DMS53 treated with DMSO at 0.1 percent for 48 hours (cell line): Measurements from ENCODE around the gene ABCA6.
A peak's percentile ranks its signal among the peaks of the same experiment; 100 is the strongest.
"Not testable (repeated sequence)": the region's sequence is repeated elsewhere in the genome, so short reads cannot be mapped to it uniquely, and the experiment has no call there.

Experiments
- DNase-seq: peaks from one replicate; lab custom pipeline; 2025; ENCODE audit not compliant: unreplicated experiment; lab: John Stamatoyannopoulos, UW

Gene ABCA6, protein sequence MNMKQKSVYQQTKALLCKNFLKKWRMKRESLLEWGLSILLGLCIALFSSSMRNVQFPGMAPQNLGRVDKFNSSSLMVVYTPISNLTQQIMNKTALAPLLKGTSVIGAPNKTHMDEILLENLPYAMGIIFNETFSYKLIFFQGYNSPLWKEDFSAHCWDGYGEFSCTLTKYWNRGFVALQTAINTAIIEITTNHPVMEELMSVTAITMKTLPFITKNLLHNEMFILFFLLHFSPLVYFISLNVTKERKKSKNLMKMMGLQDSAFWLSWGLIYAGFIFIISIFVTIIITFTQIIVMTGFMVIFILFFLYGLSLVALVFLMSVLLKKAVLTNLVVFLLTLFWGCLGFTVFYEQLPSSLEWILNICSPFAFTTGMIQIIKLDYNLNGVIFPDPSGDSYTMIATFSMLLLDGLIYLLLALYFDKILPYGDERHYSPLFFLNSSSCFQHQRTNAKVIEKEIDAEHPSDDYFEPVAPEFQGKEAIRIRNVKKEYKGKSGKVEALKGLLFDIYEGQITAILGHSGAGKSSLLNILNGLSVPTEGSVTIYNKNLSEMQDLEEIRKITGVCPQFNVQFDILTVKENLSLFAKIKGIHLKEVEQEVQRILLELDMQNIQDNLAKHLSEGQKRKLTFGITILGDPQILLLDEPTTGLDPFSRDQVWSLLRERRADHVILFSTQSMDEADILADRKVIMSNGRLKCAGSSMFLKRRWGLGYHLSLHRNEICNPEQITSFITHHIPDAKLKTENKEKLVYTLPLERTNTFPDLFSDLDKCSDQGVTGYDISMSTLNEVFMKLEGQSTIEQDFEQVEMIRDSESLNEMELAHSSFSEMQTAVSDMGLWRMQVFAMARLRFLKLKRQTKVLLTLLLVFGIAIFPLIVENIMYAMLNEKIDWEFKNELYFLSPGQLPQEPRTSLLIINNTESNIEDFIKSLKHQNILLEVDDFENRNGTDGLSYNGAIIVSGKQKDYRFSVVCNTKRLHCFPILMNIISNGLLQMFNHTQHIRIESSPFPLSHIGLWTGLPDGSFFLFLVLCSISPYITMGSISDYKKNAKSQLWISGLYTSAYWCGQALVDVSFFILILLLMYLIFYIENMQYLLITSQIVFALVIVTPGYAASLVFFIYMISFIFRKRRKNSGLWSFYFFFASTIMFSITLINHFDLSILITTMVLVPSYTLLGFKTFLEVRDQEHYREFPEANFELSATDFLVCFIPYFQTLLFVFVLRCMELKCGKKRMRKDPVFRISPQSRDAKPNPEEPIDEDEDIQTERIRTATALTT (N-terminal part only)

DNA sequence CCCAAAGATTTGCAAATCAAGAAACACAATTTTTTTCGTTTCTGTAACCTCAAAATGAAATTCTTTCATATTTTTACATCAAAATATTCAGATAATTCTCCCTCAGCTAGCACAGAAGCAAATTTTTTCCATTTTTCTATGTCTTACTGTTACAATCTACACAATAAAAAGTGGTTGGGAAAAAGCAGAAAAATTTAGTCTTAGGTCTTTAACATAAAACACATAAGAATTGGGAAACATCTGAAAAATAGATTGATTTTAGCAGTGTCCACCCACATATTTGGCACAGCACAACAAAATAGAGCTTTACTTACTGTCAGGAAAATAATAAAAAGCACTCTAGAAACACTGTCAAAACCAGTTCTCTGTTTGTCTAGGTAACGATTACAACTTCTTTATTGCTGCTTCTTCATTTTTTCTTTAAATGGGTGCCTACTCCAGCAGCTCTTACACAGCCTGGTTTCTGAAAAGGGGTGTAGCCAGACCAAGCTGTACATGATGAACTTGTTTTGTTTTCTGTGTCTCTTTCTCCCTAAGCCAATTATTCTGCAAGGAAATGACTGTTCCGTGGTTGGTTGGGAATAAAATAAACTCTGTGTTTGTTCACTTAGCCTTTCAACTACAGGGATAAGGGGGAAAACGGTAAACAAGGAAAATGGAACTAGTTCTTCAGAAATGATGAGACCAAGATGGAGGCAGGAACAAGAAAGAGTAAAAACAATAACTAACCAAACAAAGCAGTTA lies at the start of gene ABCA6:
Gene ABCA6 (minus strand): TSS at position 465 of the 744 bp plus-strand sequence. CDS start 1,192 bp downstream, outside the sequence.
- DNase-seq: no peak

DNA sequence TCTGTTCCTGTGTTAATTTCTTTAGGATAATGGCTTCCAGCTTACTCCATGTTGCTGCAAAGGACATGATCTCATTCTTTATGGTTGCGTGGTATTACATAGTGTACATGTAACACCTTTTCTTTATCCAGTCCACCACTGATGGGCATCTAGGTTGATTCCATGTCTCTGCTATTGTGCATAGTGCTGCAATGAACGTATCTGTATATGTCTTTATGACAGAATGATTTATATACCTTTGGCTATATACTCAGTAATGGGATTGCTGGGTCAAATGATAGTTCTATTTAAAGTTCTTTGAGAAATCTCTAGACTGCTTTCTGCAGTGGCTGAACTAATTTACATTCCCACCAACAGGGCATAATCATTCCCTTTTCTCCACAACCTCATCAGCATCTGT lies 47.1 kb upstream of the ABCA6 start:
- no peak for DNase-seq

DNA sequence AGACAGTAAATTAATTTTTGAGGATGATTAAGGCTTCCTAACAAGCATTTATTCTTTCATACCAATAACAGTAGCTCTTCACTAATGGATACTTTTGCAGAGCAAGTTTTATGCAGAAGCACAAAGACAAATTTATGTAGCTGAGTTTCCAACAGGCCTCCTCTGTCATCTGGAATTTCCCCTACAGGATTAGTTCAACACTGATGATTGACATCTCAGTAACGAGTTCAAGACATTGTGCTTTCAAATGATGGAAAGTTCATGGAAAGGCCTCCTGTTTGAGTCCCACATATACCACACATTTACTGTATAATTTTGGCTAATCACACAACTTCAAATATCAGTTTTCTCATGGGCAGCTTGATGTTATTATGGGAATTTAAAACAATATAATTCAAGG lies 46.4 kb upstream of the ABCA6 start:
- DNase-seq: no peak

DNA sequence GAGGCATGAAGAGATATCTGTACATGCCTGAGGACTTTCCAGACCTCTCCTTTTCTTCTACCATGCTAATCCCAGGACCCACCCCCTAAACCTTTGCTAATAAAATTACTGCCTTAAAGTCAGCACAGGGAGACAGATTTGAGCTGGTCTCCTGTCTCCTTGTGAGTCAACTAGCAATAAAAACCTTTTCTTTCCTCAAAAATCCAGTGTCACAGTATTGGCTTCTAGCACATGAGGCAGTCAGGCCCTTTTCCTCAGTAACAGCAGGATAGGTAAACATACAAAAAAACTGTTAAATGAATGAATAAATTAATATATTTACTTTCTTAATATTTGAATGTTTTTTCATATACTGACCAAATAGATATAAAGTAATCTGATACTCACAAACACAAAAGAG lies 45.6 kb upstream of the ABCA6 start:
- DNase-seq: no peak

DNA sequence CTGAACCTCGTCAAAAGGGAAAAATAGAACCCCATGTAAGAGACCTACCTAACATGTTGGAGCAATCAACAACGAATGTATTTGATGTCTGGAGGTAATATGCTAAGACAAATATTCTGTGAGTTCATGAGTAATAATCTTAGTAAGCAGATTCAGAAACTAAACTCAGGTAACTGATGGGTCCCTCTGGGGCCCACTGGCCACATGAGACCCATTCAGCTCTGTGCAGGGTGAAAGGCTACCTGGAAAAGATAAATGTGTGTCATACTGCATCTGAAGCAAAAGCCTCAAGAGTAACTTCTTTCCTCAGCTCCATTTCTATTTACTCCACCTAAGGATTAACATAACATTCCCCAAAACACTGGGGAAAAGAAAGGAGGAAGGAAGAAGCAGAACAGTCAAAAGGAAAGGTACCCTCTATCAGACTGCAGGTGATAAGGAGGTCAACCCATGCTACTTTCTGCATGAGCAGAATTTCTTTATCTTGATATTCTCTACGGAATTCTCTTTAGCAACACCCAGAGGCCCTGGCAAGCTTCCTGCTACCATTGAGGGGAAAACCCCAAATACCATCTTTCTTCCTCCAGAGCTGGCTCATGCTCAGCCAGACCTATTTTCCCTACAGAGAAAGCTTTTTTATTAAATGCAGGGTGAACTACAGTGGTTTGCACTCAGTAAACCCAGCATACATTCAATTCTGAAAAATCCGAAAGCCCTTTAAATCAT lies 37.7 kb upstream of the ABCA6 start:
- no peak for DNase-seq

DNA sequence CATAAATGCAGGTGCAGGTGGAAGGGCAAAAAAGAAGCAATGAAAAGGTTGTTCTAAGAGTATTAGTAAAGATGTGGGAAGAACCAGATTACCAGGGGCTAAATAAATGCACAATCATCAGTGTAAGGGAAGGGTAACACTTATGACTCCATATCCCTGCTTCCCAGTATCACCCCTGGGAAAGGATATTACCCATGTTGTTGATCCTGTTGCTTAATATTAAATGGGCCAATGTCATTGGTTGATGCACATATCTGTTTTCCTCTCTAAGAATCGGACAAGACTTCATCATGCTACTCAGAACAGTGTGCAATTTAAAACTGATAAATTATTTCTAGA lies 34.7 kb upstream of the ABCA6 start:
- DNase-seq: no peak

DNA sequence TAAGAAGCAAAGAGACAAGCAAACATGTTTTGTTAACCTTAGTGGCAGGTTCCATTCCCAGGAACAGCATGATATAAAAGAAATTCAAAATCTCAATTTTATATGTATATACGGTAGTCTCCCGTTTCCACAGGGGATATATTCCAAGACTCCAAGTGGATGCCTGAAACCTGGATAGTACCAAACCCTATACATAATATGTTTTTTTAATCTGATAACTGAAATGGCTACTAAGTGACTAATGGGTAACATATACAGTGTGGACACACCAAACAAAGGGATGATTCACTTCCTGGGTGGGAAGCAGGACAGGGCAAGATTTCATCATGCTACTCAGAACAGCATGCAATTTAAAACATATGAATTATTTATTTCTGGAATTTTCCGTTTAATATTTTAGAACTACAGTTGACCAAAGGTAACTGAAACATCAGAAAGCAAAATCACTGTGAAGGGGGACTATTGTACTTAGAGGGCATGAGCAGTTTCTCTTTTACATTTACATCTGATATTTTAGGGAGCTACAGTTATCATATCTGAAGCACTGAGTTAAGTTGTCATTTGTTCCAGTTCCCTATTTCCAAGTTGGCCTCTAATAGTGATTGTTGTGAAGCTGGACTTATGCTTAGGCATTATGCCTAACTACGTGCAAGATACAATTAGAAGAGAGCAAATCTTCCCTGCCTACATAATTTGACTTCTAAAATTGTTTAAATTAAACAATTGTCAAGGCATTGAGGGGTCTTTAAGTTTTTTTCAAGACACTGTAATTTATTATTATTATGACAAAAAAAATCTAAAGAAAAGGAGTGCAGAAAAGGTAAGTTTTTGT lies 34.1 kb upstream of the ABCA6 start:
- DNase-seq: peak; percentile 75

DNA sequence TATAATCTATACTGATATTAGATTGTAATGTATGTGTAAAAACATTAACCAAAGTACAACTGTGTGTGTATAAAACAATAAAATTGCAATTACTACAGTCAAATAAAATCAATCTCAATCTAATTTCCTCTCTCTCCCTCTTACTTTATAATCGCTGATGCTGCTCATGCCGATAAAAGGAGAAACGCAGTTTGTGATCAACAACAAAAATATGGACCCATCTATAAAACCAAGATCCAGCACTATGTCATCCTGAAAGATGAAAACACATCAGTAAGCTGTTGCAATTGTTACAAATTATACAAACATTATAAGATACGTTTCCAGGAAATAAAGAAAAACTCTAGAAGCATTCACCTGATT lies 33.5 kb upstream of the ABCA6 start:
- DNase-seq: no peak

DNA sequence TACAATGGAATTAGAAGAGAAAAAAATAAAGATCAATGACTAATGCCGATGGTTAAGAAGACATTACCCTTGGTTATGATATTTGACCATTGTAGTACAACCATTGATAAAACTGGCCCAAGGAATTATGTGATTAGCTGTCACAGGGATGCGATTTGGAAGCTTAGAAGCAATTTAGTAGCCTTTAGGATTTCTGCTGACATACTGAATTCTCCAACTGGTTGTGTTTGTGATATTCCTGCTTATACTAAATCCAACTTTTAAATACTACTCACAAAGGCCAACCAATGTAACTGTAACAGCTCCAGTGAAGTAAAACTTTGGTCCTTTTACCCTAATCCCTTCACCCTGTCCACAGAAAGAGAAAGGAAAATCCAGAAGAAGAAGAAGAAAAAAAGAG lies 31.4 kb upstream of the ABCA6 start:
- DNase-seq: no peak

DNA sequence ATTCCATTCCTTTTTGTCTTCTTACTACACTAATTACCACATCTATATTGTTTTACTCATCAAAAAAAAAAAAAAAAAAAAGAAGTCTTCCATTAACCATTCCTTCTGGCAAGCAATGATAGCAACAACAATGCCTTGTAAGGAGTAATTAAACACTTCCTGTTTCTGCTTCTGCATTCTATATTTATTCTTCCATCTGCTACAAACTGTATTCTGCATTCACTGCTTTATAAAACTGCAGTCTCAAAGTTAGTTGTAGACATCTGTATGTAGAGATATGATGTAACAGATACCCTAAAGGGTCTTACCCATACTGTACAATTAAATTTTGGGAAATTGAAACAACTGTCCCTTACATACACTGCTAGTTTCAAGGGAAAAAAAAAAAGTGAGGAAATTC lies 28.7 kb upstream of the ABCA6 start:
- DNase-seq: no peak

DNA sequence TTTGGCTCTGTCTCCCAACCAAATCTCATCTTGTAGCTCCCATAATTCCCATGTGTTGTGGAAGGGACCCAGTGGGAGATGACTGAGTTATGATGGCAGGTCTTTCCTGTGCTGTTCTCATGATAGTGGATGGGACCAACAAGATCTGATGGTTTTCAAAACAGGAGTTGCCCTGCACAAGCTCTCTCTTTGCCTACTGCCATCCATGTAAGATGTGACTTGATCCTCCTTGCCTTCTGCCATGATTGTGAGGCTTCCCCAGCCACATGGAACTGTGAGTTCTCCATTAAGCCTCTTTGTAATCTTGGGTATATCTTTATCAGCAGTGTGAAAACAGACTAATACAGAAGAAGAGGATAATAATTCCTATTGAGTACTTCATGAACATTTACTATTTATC lies 26.9 kb upstream of the ABCA6 start:
- not testable (repeated sequence) for DNase-seq

DNA sequence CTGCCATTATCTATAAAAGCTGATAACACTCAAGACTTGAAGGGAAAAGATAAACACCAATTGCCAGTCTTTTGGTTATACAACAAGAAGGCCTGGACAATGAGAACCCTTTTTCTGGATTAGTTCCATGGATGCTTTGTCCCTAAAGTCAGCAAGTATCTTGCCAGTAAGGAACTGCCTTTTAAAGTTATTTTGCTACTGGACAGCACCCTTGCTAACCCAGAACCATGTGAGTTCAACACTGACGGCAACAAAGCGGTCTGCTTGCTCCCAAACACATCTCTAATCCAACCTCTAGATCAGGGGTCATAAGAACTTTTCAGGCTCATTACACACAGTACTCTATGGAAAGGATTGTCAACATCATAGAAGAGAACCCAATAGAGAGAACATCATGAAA lies 25.3 kb upstream of the ABCA6 start:
- DNase-seq: no peak

DNA sequence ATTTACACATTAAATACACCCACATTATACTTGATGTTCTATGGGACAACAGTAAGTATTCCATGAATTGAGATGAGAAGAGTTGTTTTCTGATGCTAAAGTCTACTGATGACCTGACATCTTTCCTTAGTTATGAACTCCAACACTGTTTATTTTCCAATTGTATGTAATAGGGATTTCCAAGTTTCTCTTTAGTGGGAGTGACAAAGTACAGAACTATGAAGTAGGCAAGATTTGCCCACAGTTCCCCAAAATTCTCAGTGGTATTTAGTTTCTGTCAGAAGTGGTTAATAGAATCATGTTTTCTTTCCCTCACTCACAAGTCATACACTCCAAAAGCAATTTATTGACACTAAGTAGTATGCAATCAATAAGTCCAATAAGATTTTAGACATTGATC lies 22.5 kb upstream of the ABCA6 start:
- DNase-seq: no peak

DNA sequence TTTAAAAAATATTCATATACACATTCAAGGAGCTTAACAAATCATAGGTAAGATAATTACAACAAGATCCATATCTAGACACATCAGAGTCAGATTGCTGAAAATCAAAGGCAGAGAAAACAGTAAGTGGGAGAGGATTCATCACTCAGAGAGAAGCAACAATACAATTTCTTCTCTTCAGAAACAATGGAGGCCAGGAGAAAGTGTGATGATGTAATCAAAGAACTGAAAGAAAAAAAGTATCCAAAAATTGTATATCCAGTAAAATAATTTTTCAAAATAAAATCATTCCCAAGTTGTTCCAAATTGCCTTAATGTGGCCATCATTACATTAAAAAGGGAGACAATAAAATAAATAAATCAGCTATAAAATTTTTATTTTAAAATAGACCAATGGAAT lies 17.7 kb upstream of the ABCA6 start:
- no peak for DNase-seq

DNA sequence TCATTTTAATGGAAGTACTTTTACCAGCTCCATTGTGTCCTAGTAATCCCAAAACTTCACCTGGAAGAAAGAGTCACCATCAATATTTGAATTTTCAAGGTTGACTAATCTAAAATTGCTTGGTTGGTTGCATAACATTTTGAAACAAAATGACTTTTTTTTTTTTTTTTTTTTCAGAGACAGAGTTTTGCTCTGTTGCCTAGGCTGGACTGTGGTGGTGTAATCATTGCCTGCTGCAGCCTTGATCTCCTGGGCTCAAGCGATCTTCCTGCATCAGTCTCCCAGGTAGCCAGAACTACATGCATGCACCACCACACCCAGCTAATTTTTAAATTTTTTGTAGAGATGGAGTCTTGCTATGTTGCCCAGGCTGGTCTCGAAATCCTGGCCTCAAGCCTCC lies 12.6 kb upstream of the ABCA6 start:
- no peak for DNase-seq

DNA sequence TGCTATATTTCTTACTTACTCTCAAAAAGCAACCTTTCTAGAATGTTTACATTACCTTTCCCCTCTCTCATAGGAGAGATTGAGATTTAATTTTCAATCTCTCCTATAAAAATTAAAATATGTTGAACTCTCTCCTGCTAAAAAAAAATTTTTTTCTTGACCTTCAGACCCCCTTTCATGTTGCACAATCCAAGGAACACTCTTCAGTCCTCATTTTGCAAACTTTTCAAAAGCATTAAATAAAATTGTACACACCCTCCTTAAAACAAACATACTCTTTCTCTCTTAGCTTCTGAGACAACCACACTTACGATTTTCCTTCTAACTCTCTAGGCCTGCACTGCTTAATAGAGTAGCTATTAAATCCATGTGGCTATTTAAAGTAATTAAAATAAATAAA lies 8.6 kb upstream of the ABCA6 start:
- DNase-seq: no peak

DNA sequence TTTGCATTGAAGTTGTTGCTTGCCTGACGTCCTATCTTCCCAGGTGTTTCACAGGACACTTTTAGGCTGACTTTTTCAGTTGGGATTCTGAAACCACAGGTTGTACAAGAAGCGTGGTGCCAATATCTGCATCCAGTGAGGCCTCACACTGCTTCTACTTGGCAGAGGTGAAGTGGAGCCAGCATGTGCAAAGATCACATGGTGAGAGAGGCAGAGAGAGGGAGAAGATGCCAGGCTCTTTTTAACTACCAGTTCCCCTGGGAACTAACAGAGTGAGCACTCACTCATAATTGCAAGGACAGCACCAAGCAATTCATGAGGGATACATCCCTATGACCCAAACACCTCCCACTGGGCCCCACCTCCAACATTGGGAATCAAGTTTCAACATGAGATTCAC lies 5.8 kb upstream of the ABCA6 start:
- DNase-seq: no peak

DNA sequence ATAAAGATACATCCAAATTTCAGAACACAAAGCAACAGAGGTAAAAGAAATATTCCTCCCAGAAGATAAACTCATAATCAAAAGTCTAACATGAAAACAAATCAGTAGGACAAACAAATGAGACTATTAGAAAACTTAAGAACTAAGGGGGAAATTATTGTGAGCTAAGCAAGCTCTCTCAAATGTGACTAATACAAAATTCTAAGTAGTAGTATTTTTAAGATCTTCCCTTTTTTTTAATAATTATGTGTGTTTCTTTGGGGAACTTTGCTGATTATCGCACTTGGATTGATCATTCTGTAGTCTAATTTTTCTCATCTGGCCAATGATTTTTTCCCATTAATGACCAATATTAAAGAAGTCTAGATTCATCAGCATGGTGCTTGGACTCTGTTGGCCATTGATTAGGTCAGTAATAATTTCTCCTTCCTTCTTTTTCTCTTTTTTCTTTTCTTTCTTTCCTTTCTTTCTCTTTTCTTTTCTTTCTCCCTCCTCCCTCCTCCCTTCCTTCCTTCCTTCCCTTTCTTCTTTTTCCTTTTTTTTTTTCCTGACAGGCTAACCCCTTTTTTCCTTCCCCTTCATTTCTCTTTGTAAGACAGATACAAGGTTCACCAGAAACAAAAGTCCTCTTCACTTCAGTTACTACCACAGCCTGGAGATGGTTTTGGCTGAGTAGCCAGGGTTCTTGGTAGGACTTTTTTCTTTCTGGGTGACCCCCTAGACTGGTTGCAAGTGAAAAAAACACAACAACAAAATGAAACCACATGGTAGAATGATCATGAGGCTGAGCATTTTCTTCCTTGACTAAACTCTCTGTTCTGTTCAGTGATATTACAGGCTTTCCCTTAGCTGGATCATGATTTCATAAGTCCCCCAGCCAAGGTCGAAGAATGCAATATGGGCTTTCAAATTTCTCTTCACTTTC lies 2.9 kb upstream of the ABCA6 start:
- no peak for DNase-seq
